IMR-90 (cell line): Measurements from ENCODE around the gene SLC9A9. TPM values are rescaled to one million over a fixed set of nuclear protein-coding genes. Genes with fewer than 3 reads are reported as not detected.
A peak's percentile ranks its signal among the peaks of the same experiment; 100 is the strongest.

Experiments used
- ATAC-seq: fragments of 200-7000 bp; cut with Tn5 transposase; 2 replicates; pipeline ENCODE4 v1.9.1; 2020; ENCODE audit warnings: low read depth, mild to moderate bottlenecking, moderate library complexity
- BruUV-seq: library from RNA; stranded (reverse); fragments of 400-500 nt; replicated peaks from 2 replicates; lab custom pipeline; 2021; lab: Mats Ljungman, UMichigan
- CTCF ChIA-PET: fragments of 300-600 bp; formaldehyde crosslinking; extraction: SDS; loops from one replicate; lab custom pipeline; 2021; ENCODE audit warnings: antibody characterized with exemption; lab: Yijun Ruan, JAX
- POLR2A ChIA-PET: fragments of 300-600 bp; sonication (Branson Sonifier 250); formaldehyde crosslinking; loops from one replicate; lab custom pipeline; 2022; ENCODE audit warnings: antibody characterized with exemption; ENCODE audit not compliant: unreplicated experiment; lab: Charles Lee
- DNase-seq: peaks from one replicate; pipeline ENCODE4 v3.0.0; 2013
- H2AFZ ChIP-seq: replicated peaks from 2 replicates; pipeline ENCODE3; 2013; ENCODE audit warnings: low read length, mild to moderate bottlenecking; ENCODE audit not compliant: poor library complexity
- H2AK5ac ChIP-seq: 2 replicates; pipeline ENCODE4 v1.6.1; 2013; ENCODE audit warnings: low read depth, low read length, inconsistent platforms
- H2AK9ac ChIP-seq: replicated peaks from 2 replicates; pipeline ENCODE3; 2013; ENCODE audit warnings: mild to moderate bottlenecking, low read depth, low read length, moderate library complexity; ENCODE audit not compliant: poor library complexity
- H2BK120ac ChIP-seq: 2 replicates; pipeline ENCODE4 v1.6.1; 2013; ENCODE audit warnings: low read depth, low read length, inconsistent platforms
- H2BK15ac ChIP-seq: 3 replicates; pipeline ENCODE4 v1.6.1; 2013; ENCODE audit warnings: low read depth, low read length, inconsistent platforms
- H2BK20ac ChIP-seq: 2 replicates; pipeline ENCODE4 v1.6.1; 2013; ENCODE audit warnings: low read depth, mild to moderate bottlenecking, inconsistent platforms, low read length, moderate library complexity
- H2BK5ac ChIP-seq: 2 replicates; pipeline ENCODE4 v1.6.1; 2013; ENCODE audit warnings: mild to moderate bottlenecking, low read depth, low read length, inconsistent platforms; ENCODE audit not compliant: poor library complexity, severe bottlenecking
- H3K14ac ChIP-seq: replicated peaks from 2 replicates; pipeline ENCODE4 v1.6.1; 2013; ENCODE audit warnings: low read depth, low read length, inconsistent platforms
- H3K18ac ChIP-seq: 2 replicates; pipeline ENCODE4 v1.6.1; 2013; ENCODE audit warnings: low read depth, low read length, control low read depth
- H3K23ac ChIP-seq: 2 replicates; pipeline ENCODE4 v1.6.1; 2013; ENCODE audit warnings: low read depth, low read length, inconsistent platforms
- H3K27ac ChIP-seq: 2 replicates; pipeline ENCODE4 v1.5.1; 2013; ENCODE audit warnings: mild to moderate bottlenecking, control low read depth, low read length; ENCODE audit not compliant: insufficient read depth
- H3K27me3 ChIP-seq: 2 replicates; pipeline ENCODE4 v1.6.1; 2013; ENCODE audit warnings: low read length; ENCODE audit not compliant: control insufficient read depth, insufficient read depth
- H3K36me3 ChIP-seq: 2 replicates; pipeline ENCODE4 v1.6.1; 2013; ENCODE audit warnings: low read length, mixed read lengths; ENCODE audit not compliant: control insufficient read depth, insufficient read depth
- H3K4ac ChIP-seq: 2 replicates; pipeline ENCODE4 v1.6.1; 2013; ENCODE audit warnings: low read depth, low read length, inconsistent platforms
- H3K4me1 ChIP-seq: 2 replicates; pipeline ENCODE4 v1.6.1; 2013; ENCODE audit warnings: low read length, mixed read lengths; ENCODE audit not compliant: control insufficient read depth, insufficient read depth
- H3K4me2 ChIP-seq: 2 replicates; pipeline ENCODE4 v1.6.1; 2013; ENCODE audit warnings: low read depth, mild to moderate bottlenecking, control low read depth, low read length, moderate library complexity
- H3K4me3 ChIP-seq: 2 replicates; pipeline ENCODE4 v1.5.1; 2013; ENCODE audit warnings: low read depth, mild to moderate bottlenecking, control low read depth, low read length, moderate library complexity; ENCODE audit not compliant: insufficient read depth
- H3K56ac ChIP-seq: 2 replicates; pipeline ENCODE4 v1.6.1; 2013; ENCODE audit warnings: low read length, inconsistent platforms; ENCODE audit not compliant: insufficient read depth; ENCODE audit errors: extremely low read depth
- H3K79me1 ChIP-seq, 2 experiments: 2 replicates each; pipeline ENCODE4 v1.6.1; 2013; ENCODE audit warnings: low read length in 2 of 2, inconsistent platforms in 1 of 2, low read depth in 1 of 2
- H3K9ac ChIP-seq: 2 replicates; pipeline ENCODE4 v1.6.1; 2013; ENCODE audit warnings: low read depth, low read length, control low read depth
- H3K9me1 ChIP-seq: 2 replicates; pipeline ENCODE4 v1.6.1; 2013; ENCODE audit warnings: low read length, inconsistent platforms; ENCODE audit not compliant: insufficient read depth
- H3K9me3 ChIP-seq: 2 replicates; pipeline ENCODE4 v1.6.1; 2013; ENCODE audit warnings: low read length; ENCODE audit not compliant: control insufficient read depth, insufficient read depth
- H4K20me1 ChIP-seq: 2 replicates; pipeline ENCODE4 v1.6.1; 2013; ENCODE audit warnings: low read length, inconsistent platforms; ENCODE audit not compliant: insufficient read depth
- H4K5ac ChIP-seq: 2 replicates; pipeline ENCODE4 v1.6.1; 2013; ENCODE audit warnings: mild to moderate bottlenecking, low read depth, low read length, control low read depth
- H4K8ac ChIP-seq, 2 experiments: 2 replicates each; pipeline ENCODE4 v1.6.1; 2013; ENCODE audit warnings: low read depth in 2 of 2, low read length in 2 of 2, control low read depth in 1 of 2, inconsistent platforms in 1 of 2
- H4K91ac ChIP-seq: 2 replicates; pipeline ENCODE4 v1.6.1; 2013; ENCODE audit warnings: low read depth, low read length, inconsistent platforms; ENCODE audit not compliant: insufficient read depth
- BHLHE40 ChIP-seq: fragments of 150-350 bp; IDR thresholded peaks from 2 replicates; pipeline ENCODE4 v1.6.1; 2016; ENCODE audit warnings: mild to moderate bottlenecking, low read depth, low read length
- CEBPB ChIP-seq: IDR thresholded peaks from 2 replicates; pipeline ENCODE4 v1.6.1; 2012; ENCODE audit warnings: low read depth, low read length, improper control_type of control experiment
- CHD1 ChIP-seq: IDR thresholded peaks from 2 replicates; pipeline ENCODE4 v1.6.1; 2012; ENCODE audit warnings: low read depth, low read length, improper control_type of control experiment
- FOS ChIP-seq: fragments of 150-350 bp; IDR thresholded peaks from 2 replicates; pipeline ENCODE4 v1.6.1; 2016; ENCODE audit warnings: low read depth, low read length
- MAFK ChIP-seq: IDR thresholded peaks from 2 replicates; pipeline ENCODE4 v1.6.1; 2012; ENCODE audit warnings: low read depth, low read length, improper control_type of control experiment
- RAD21 ChIP-seq: IDR thresholded peaks from 2 replicates; pipeline ENCODE4 v1.6.1; 2012; ENCODE audit warnings: low read length, improper control_type of control experiment
- WGBS, 2 experiments: methylation state at CpG; one replicate each; pipeline versions ENCODE4 v1.1.5 to v1.1.7; 2013; ENCODE audit warnings: missing lambda C conversion rate in 2 of 2; ENCODE audit not compliant: insufficient read length in 1 of 2; ENCODE audit errors: extremely low coverage in 2 of 2; 5-methylcytosine and 5-hydroxymethylcytosine counted together
- dilution Hi-C: fragments of 300-500 bp; cut with HindIII; formaldehyde crosslinking; loops from one replicate; pipeline ENCODE4 v1.14.3; 2018; ENCODE audit warnings: low sequenced_read_pairs; ENCODE audit not compliant: unreplicated experiment
- in situ Hi-C: fragments of 300-500 bp; cut with MboI; formaldehyde crosslinking; loops from 3 replicates; pipeline ENCODE4 v1.14.3; 2019; ENCODE audit warnings: low sequenced_read_pairs, inconsistent platforms, mixed read lengths
- intact Hi-C: fragments of 100-400 bp; cut with micrococcal nuclease; formaldehyde crosslinking; loops from 2 replicates; pipeline ENCODE4 v1.10.0; 2022
- polyA plus RNA-seq, 3 experiments: library from polyadenylated mRNA; depleted of rRNA; stranded (reverse); fragments of >200 nt; gene quantifications; 2 replicates each; pipeline ENCODE4 v1.2.3, GENCODE V29; 2012; ENCODE audit warnings: low replicate concordance in 1 of 3
- total RNA-seq: library from RNA; depleted of rRNA; stranded (reverse); fragments of >200 nt; gene quantifications from 2 replicates; pipeline ENCODE4 v1.2.3, GENCODE V29; 2012
- TF ChIP-seq, protein P1 (sequence below): fragments of 150-350 bp; IDR thresholded peaks from 2 replicates; pipeline ENCODE4 v1.6.1; 2016; ENCODE audit warnings: low read depth, mild to moderate bottlenecking, low read length, moderate library complexity, borderline replicate concordance
- TF ChIP-seq, protein P2 (sequence below): fragments of 150-350 bp; IDR thresholded peaks from 2 replicates; pipeline ENCODE4 v1.6.1; 2017; ENCODE audit warnings: mild to moderate bottlenecking, antibody characterized with exemption, low read length, low read depth

SLC9A9 gene
- total and polyA plus RNA-seq, 2 of the 4 experiments (the other 2 are of a cell fraction), result 1.4 to 2.3 TPM

DNA sequence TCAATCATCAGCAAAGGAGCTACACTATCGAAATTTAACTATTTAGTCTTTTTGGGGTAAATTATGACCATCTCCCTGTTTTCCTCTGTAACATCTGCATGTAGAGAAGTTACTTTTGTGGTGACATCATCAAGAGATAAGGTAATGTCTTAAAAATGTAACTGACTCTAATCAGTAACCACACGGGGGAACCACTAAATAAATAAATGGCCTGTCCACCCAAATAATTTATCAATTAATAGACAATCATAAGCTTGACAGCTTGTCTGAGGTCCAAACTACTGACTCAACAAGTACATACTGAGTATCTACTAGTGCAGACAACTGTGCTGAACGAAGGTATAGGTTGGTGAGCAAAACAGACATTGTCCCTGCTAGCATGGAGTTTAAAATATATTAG is 219.3 kb downstream of the SLC9A9 start:
- TF ChIP-seq CEBPB, result no peak
- no peak for TF ChIP-seq MAFK
- TF ChIP-seq, protein P1, sequence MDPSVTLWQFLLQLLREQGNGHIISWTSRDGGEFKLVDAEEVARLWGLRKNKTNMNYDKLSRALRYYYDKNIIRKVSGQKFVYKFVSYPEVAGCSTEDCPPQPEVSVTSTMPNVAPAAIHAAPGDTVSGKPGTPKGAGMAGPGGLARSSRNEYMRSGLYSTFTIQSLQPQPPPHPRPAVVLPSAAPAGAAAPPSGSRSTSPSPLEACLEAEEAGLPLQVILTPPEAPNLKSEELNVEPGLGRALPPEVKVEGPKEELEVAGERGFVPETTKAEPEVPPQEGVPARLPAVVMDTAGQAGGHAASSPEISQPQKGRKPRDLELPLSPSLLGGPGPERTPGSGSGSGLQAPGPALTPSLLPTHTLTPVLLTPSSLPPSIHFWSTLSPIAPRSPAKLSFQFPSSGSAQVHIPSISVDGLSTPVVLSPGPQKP, result no peak
- TF ChIP-seq CHD1, result no peak
- no peak for TF ChIP-seq RAD21
- TF ChIP-seq, protein P2, sequence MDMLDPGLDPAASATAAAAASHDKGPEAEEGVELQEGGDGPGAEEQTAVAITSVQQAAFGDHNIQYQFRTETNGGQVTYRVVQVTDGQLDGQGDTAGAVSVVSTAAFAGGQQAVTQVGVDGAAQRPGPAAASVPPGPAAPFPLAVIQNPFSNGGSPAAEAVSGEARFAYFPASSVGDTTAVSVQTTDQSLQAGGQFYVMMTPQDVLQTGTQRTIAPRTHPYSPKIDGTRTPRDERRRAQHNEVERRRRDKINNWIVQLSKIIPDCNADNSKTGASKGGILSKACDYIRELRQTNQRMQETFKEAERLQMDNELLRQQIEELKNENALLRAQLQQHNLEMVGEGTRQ, result no peak
- no peak for TF ChIP-seq BHLHE40
- TF ChIP-seq FOS, result no peak
- no peak overlapping the region for H2BK120ac ChIP-seq
- ChIA-PET POLR2A (no interaction called here), CTCF (no interaction called here)
- no peak overlapping the region for H4K91ac ChIP-seq
- H3K4me3 ChIP-seq, result no peak overlapping the region
- H3K18ac ChIP-seq, result no peak overlapping the region
- BruUV-seq, result no TSS peak
- no peak overlapping the region for H4K5ac ChIP-seq
- no peak overlapping the region for H2AK5ac ChIP-seq
- DNase-seq (peak; percentile 20), ATAC-seq (no peak)
- no peaks in the 10 kb centered on the region for H3K9me1 ChIP-seq
- no peak overlapping the region for H2BK20ac ChIP-seq
- H3K4me1 ChIP-seq, result no peaks in the 10 kb centered on the region
- H2AFZ ChIP-seq, result no peak overlapping the region
- no peak overlapping the region for H3K27ac ChIP-seq
- H4K20me1 ChIP-seq, result no peaks in the 10 kb centered on the region
- no peak overlapping the region for H2AK9ac ChIP-seq
- no peak overlapping the region for H3K23ac ChIP-seq
- H3K27me3 ChIP-seq, result no peaks in the 10 kb centered on the region
- H3K9ac ChIP-seq, result no peak overlapping the region
- H3K9me3 ChIP-seq, result no peaks in the 10 kb centered on the region
- H2BK5ac ChIP-seq, result no peak overlapping the region
- H3K79me1 ChIP-seq, result no peaks in the 10 kb centered on the region
- H3K36me3 ChIP-seq, result no peaks in the 10 kb centered on the region
- H3K56ac ChIP-seq, result no peak overlapping the region
- dilution Hi-C loops, result no loop called here
- intact Hi-C loops, result no loop called here
- H3K4me2 ChIP-seq, result no peak overlapping the region
- no peak overlapping the region for H2BK15ac ChIP-seq
- in situ Hi-C loops, result no loop called here
- H3K14ac ChIP-seq, result no peak overlapping the region
- no peak overlapping the region for H3K4ac ChIP-seq
- WGBS, 2 experiments, result no CpG with 5 or more reads among the region's 3 CpGs
- no peak overlapping the region for H4K8ac ChIP-seq
